GM15510 (cell line): ENCODE measurements around the gene HNRNPF.

Experiments used
- POLR2A ChIP-seq: IDR thresholded peaks from 3 replicates; pipeline ENCODE4 v1.6.1; 2011; ENCODE audit warnings: borderline replicate concordance; ENCODE audit not compliant: insufficient read length; ENCODE audit errors: extremely low read depth

HNRNPF gene

DNA sequence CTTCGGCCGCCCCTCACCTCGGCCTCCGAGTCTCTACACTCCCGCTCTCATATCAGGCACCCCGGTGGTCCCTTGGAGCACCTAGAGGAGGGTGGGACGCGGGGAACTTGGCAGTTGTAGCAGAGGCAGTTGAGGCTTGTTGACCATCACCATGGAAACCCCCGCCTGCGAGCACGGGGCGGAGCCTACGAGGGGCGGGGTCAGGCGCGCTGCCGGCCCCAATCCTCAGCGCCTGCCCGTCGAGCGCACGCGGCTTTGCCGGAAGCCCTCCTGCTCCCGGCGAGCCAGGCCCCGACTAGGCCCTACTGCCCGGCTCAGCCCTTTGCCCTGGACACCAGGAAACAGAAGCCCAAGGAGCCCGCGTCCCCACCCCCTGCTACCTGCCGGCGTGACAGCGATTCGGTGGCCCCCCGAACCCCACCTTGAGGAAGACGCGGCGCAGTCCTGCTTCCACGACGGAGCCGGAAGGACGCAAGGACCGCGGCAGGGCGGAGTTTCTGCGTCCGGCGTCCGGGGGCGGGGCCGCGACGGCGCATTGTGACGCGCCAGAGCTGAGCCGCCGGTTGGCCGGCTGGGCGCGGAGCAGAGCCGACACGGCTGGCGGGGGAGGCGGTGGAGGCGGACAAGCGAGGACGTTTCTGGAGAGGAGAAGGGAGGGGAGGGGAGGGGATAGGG is at the start of gene HNRNPF:
Gene HNRNPF (minus strand): TSS at position 477 of the 675 bp plus-strand sequence. CDS start 21,302 bp downstream, outside the sequence.
- peak; percentile 83 for TF ChIP-seq POLR2A

DNA sequence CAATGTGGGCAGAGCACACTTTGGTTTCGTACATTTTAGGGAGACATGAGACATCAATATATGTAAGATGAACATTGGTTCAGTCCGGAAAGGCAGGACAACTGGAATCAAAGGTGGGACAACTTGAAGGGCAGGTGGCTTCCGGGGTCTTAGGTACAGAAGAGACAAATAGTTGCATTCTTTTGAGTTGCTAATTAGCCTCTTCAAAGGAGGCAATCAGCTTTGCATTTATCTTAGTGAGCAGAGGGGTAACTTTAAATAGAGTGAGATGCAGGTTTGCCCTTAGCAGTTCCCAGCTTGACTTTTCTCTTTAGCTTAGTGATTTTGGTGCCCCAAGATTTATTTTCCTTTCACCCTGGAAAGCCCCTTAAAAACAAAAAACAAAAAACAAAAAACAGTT is 49.2 kb upstream of the HNRNPF start:
- TF ChIP-seq POLR2A = no peak

GRCh38 chr10:43453266-43453831 is 44.4 kb upstream of the HNRNPF start:
- TF ChIP-seq POLR2A = no peak

GRCh38 chr10:43452356-43452914 is 43.4 kb upstream of the HNRNPF start:
- TF ChIP-seq POLR2A = no peak

GRCh38 chr10:43448742-43449141 is 39.8 kb upstream of the HNRNPF start:
- no peak for TF ChIP-seq POLR2A

GRCh38 chr10:43444897-43445466 is 36.0 kb upstream of the HNRNPF start:
- TF ChIP-seq POLR2A = no peak

- no peak for TF ChIP-seq POLR2A
Observed at GRCh38 chr10:43444323-43444722, 35.3 kb upstream of the HNRNPF start.

- no peak for TF ChIP-seq POLR2A
Observed at GRCh38 chr10:43440463-43441134, 31.6 kb upstream of the HNRNPF start.

DNA sequence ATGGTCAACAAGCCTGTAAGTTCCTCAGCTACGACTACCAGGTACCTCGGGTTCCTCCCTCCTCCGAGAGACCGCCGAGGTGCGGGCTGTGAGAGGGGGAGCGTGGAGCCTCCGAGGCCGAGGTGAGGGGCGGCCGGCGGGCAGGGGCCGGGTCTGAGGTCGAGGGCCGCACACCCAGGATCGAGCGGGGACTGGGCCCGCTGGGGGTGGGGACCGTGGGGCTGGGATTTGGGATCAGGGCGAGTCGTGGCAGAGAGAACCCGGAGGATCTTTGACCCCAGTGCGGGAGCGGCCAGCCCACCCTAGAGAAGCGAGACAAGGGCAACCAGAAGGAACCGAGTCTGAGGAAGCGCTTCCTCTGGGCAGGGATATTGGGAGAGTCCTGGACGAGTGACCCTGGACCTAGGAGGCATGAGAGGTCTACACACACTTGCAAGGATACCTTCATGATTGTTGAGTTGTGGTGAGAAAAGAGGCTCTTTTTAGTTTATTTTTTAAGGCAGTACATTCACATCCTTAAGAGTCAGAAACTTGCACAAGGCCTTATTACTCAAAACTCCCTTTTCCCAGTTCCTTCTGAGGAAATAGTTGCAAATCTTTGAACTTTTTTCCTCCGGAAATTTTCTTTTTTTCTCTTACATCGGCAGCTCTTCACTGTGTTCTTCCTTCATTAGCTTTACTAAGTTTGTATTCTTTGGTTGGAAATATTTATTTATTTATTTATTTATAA is 28.3 kb upstream of the HNRNPF start:
- TF ChIP-seq POLR2A = no peak

GRCh38 chr10:43436291-43437140 is 27.5 kb upstream of the HNRNPF start, which contains the start of gene ZNF487:
Gene ZNF487 (plus strand): TSS chr10:43437111. CDS start chr10:43475814, 38,703 bp downstream.
- TF ChIP-seq POLR2A = peak; percentile 66

GRCh38 chr10:43430926-43431663 is 22.1 kb upstream of the HNRNPF start:
- TF ChIP-seq POLR2A = no peak

DNA sequence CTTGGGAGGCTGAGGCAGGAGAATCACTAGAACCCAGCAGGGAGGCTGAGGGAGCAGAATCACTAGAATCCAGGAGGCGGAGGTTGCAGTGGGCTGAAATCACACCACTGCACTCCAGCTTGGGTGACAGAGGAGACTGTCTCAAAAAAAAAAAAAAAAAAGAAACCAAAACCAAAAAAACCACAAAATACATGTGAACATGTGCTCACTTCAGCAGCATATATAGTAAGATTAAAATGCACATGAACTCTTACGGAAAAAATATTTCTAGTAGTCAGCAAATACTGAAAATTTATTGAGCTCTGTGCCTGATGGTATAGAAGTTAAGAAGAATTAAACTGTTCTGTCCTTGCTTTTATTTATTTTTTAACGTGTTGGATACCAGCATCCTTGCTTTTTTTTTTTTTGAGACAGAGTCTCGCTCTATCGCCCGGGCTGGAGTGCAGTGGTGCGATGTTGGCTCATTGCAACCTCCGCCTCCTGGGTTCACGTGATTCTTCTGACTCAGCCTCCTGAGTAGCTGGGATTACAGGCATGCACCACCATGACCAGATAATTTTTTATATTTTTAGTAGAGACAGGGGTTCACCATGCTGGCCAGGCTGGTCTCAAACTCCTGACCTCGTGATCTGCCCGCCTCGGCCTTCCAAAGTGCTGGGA is 18.3 kb upstream of the HNRNPF start:
- no peak for TF ChIP-seq POLR2A
